ENCODE measurements around the gene MYO10.

Gene MYO10

GRCh38 chr5:16687898-16688297 lies 248.2 kb downstream of the MYO10 start:
- CTCF ChIA-PET, result no interaction called here
- no peaks in the 10 kb centered on the region for H3K4me1 ChIP-seq (ENCODE audit: control insufficient read depth, insufficient read depth, low read length)
- POLR2A ChIA-PET, result no interaction called here
- TF ChIP-seq ZFP37 (tag by site-specific recombination; IDR thresholded peaks at IDR 0.05) (no peak), ZNF140 (tag by site-specific recombination; IDR thresholded peaks at IDR 0.05) (no peak), ZSCAN23 (tag by site-specific recombination; IDR thresholded peaks at IDR 0.05) (no peak), ZNF341 (tag by site-specific recombination; IDR thresholded peaks at IDR 0.05; ENCODE audit: low read depth) (no peak), ZBTB8A (tag by site-specific recombination; IDR thresholded peaks at IDR 0.05) (no peak), ZNF544 (tag by site-specific recombination; IDR thresholded peaks at IDR 0.05) (no peak), ZBTB17 (tag by site-specific recombination; IDR thresholded peaks at IDR 0.05) (no peak), GLIS2 (tag by site-specific recombination; IDR thresholded peaks at IDR 0.05) (no peak), ZNF473 (tag by site-specific recombination; IDR thresholded peaks at IDR 0.05) (no peak)
- TF ChIP-seq, protein P1, sequence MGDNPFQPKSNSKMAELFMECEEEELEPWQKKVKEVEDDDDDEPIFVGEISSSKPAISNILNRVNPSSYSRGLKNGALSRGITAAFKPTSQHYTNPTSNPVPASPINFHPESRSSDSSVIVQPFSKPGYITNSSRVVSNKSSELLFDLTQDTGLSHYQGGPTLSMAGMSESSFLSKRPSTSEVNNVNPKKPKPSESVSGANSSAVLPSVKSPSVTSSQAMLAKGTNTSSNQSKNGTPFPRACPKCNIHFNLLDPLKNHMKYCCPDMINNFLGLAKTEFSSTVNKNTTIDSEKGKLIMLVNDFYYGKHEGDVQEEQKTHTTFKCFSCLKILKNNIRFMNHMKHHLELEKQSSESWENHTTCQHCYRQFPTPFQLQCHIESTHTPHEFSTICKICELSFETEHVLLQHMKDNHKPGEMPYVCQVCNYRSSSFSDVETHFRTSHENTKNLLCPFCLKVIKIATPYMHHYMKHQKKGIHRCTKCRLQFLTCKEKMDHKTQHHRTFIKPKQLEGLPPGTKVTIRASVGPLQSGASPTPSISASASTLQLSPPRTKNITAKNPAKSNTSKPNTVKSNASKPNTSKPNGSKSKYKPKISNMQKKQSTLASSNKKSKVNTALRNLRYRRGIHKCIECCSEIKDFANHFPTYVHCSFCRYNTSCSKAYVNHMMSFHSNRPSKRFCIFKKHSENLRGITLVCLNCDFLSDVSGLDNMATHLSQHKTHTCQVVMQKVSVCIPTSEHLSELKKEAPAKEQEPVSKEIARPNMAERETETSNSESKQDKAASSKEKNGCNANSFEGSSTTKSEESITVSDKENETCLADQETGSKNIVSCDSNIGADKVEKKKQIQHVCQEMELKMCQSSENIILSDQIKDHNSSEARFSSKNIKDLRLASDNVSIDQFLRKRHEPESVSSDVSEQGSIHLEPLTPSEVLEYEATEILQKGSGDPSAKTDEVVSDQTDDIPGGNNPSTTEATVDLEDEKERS (tag by site-specific recombination; IDR thresholded peaks at IDR 0.05), result no peak
- no peaks in the 10 kb centered on the region for H3K9me3 ChIP-seq (ENCODE audit: control insufficient read depth, insufficient read depth, low read depth, low read length)
- no peak overlapping the region for H3K27ac ChIP-seq (ENCODE audit: extremely low read depth, low read depth, low read length)
- no peak overlapping the region for H3K4me3 ChIP-seq (ENCODE audit: low read depth, low read length)
- H3K36me3 ChIP-seq (ENCODE audit: control insufficient read depth in 2 of 2, insufficient read depth in 1 of 2, low read length in 2 of 2), result peaks cover 21 to 26% of the 10 kb centered on the region in 2 experiments

DNA sequence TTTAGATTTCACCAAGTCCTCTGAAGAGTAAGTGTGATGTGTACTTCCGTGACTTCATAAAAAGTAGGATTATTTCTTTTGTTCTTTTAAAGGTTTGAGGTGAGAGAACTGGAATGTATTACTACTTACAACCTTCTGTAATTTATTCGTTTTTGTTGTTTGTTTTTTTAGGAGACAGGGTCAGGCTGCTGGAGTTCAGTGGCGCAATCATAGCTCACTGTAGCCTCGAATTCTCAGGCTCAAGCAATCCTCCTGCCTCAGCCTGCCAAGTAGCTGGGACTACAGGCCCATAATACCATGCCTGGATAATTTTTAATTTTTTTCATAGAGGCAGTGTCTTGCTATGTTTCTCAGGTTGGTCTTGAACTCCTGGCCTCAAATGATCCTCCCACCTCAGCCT lies 251.0 kb downstream of the MYO10 start:
- Histone ChIP-seq H3K9me3 (ENCODE audit: control insufficient read depth, insufficient read depth, low read depth, low read length) (no peaks in the 10 kb centered on the region), H3K36me3 (ENCODE audit: control insufficient read depth in 2 of 2, insufficient read depth in 1 of 2, low read length in 2 of 2) (peaks cover 40 to 46% of the 10 kb centered on the region in 2 experiments), H3K27ac (ENCODE audit: extremely low read depth, low read depth, low read length) (no peak overlapping the region), H3K4me1 (ENCODE audit: control insufficient read depth, insufficient read depth, low read length) (no peaks in the 10 kb centered on the region), H3K4me3 (ENCODE audit: low read depth, low read length) (no peak overlapping the region)
- ChIA-PET POLR2A (no interaction called here), CTCF (interaction anchor here (0.5 kb wide), 1 partner anchor 752 kb away, joined by 3 read pairs; no protein-coding TSS in a partner anchor)
- no peak for TF ChIP-seq ZNF621 (tag by site-specific recombination; IDR thresholded peaks at IDR 0.05)
- TF ChIP-seq ZNF114 (tag by site-specific recombination; IDR thresholded peaks at IDR 0.05), result no peak
- peak; percentile 60; the same call in 1 of the 2 replicates for TF ChIP-seq ZNF561 (tag by site-specific recombination; IDR thresholded peaks at IDR 0.05; ENCODE audit: borderline replicate concordance)
- no peak for TF ChIP-seq ZBTB11 (tag by site-specific recombination; conservative IDR thresholded peaks at IDR 0.05; ENCODE audit: low read depth)
- no peak for TF ChIP-seq ZNF423 (tag by site-specific recombination; IDR thresholded peaks at IDR 0.05)

GRCh38 chr5:16681876-16682275 lies 254.2 kb downstream of the MYO10 start:
- ChIA-PET CTCF (interaction anchor here (0.6 to 1.4 kb wide), 2 partner anchors 8 to 10 kb away, joined by 3 to 4 read pairs; no protein-coding TSS in a partner anchor), POLR2A (interaction anchor here (0.8 kb wide), 1 partner anchor 33 kb away, joined by 6 read pairs; no protein-coding TSS in a partner anchor)
- no peaks in the 10 kb centered on the region for H3K4me1 ChIP-seq (ENCODE audit: control insufficient read depth, insufficient read depth, low read length)
- H3K36me3 ChIP-seq (ENCODE audit: control insufficient read depth in 2 of 2, insufficient read depth in 1 of 2, low read length in 2 of 2), result peaks cover 22 to 48% of the 10 kb centered on the region in 2 experiments
- TF ChIP-seq ZNF701 (tag by site-specific recombination; IDR thresholded peaks at IDR 0.05), result no peak
- TF ChIP-seq ZNF366 (tag by site-specific recombination; conservative IDR thresholded peaks at IDR 0.05), result no peak
- TF ChIP-seq ZIC2 (tag by site-specific recombination; IDR thresholded peaks at IDR 0.05), result no peak
- TF ChIP-seq ZNF571 (tag by site-specific recombination; IDR thresholded peaks at IDR 0.05), result no peak
- no peak for TF ChIP-seq ZNF16 (tag by site-specific recombination; IDR thresholded peaks at IDR 0.05; ENCODE audit: low read depth)
- TF ChIP-seq ZNF747 (tag by site-specific recombination; IDR thresholded peaks at IDR 0.05), result no peak
- TF ChIP-seq ZNF211 (tag by site-specific recombination; IDR thresholded peaks at IDR 0.05; ENCODE audit: low read depth), result no peak
- TF ChIP-seq ZNF341 (tag by site-specific recombination; IDR thresholded peaks at IDR 0.05; ENCODE audit: low read depth), result no peak
- H3K27ac ChIP-seq (ENCODE audit: extremely low read depth, low read depth, low read length), result no peak overlapping the region
- H3K9me3 ChIP-seq (ENCODE audit: control insufficient read depth, insufficient read depth, low read depth, low read length), result no peaks in the 10 kb centered on the region
- H3K4me3 ChIP-seq (ENCODE audit: low read depth, low read length), result no peak overlapping the region
